Gastroesophageal sphincter (tissue), 4 donors: Measurements from ENCODE around the gene EBLN2. TPM values are rescaled to one million over a fixed set of nuclear protein-coding genes. Genes with fewer than 3 reads are reported as not detected.

Experiments used
- ATAC-seq: fragments of 150-250 bp; one replicate; pipeline ENCODE4 v1.9.1; 2016; ENCODE audit warnings: mild to moderate bottlenecking, moderate library complexity
- H3K27ac ChIP-seq, 4 donors: fragments of 200-600 bp; sonication (generic) in 3 of 4; 1 replicate in 3 of 4; 2 replicates in 1 of 4; pipeline ENCODE4 v1.5.1; 2016 to 2019
- H3K27me3 ChIP-seq: fragments of 200-600 bp; sonication (generic); one replicate; pipeline ENCODE4 v1.5.1; 2019
- H3K36me3 ChIP-seq, 2 donors: fragments of 200-600 bp; sonication (generic); one replicate each; pipeline ENCODE4 v1.5.1; 2019; ENCODE audit warnings: control low read depth in 1 of 2
- H3K4me1 ChIP-seq, 3 donors: fragments of 200-600 bp; sonication (generic); 1 replicate in 2 of 3; 2 replicates in 1 of 3; pipeline ENCODE4 v1.5.1; 2016 to 2019; ENCODE audit warnings: control low read depth in 2 of 3
- H3K4me3 ChIP-seq, 2 donors: fragments of 200-600 bp; sonication (generic); one replicate each; pipeline ENCODE4 v1.5.1; 2019; ENCODE audit warnings: mild to moderate bottlenecking in 1 of 2, moderate library complexity in 1 of 2
- H3K9me3 ChIP-seq, 3 donors: fragments of 200-600 bp; sonication (generic); one replicate each; pipeline ENCODE4 v1.5.1; 2017 to 2019; ENCODE audit warnings: control low read depth in 2 of 3
- CTCF ChIP-seq, 4 experiments: fragments of 200-600 bp in 2 of 4; fragments of 450-650 bp in 2 of 4; sonication (generic) in 1 of 4; IDR thresholded peaks; one replicate each; pipeline ENCODE4 v1.5.1; 2017 to 2019; ENCODE audit warnings: antibody characterized with exemption in 4 of 4, mild to moderate bottlenecking in 2 of 4, moderate library complexity in 2 of 4
- EP300 ChIP-seq: sonication (generic); formaldehyde crosslinking; IDR thresholded peaks from one replicate; pipeline ENCODE4 v1.6.1; 2017; ENCODE audit warnings: antibody characterized with exemption, mild to moderate bottlenecking
- POLR2A ChIP-seq, 2 donors: fragments of 450-650 bp; IDR thresholded peaks; one replicate each; pipeline ENCODE4 v1.6.1; 2017; ENCODE audit warnings: antibody characterized with exemption in 2 of 2, mild to moderate bottlenecking in 2 of 2, moderate library complexity in 1 of 2
- POLR2AphosphoS5 ChIP-seq: sonication (generic); formaldehyde crosslinking; IDR thresholded peaks from one replicate; pipeline ENCODE4 v1.6.1; 2017; ENCODE audit warnings: antibody characterized with exemption
- WGBS, 2 donors: methylation state at CpG; one replicate each; pipeline ENCODE4 v1.1.5; 2018; ENCODE audit warnings: low coverage in 1 of 2; 5-methylcytosine and 5-hydroxymethylcytosine counted together
- total RNA-seq, 4 donors: library from RNA; depleted of rRNA; stranded (reverse); fragments of >200 nt; gene quantifications; one replicate each; pipeline ENCODE4 v1.1.0, GENCODE V29; 2016

The EBLN2 gene
- total RNA-seq, 4 donors from 2014 or later: 2.3 to 8.9 (median 5.0) TPM; not detected in 1

- peaks cover 0 to 68% (median 14%) of the 10 kb centered on the region in 3 donors for H3K4me1 ChIP-seq
- no peak for ATAC-seq
- 85 to 100% methylated on average over 3 to 6 of the region's 6 CpGs for WGBS, 2 donors
Observed at GRCh38 chr3:73045391-73045790, 16.1 kb upstream of the EBLN2 start.

GRCh38 chr3:73046195-73046594 is 15.3 kb upstream of the EBLN2 start:
- 59 to 63% methylated on average over 1 to 2 of the region's 2 CpGs for WGBS, 2 donors
- Histone ChIP-seq H3K4me3 (no peak overlapping the region), H3K4me1 (peaks cover 0 to 60% (median 13%) of the 10 kb centered on the region in 3 donors), H3K36me3 (peaks cover 0 to 15% of the 10 kb centered on the region in 2 donors), H3K9me3 (no peaks in the 10 kb centered on the region), H3K27ac (no peak overlapping the region), H3K27me3 (no peaks in the 10 kb centered on the region)
- no peak for ATAC-seq
- TF ChIP-seq POLR2A (IDR thresholded peaks at IDR 0.05) (no peak), POLR2AphosphoS5 (no peak), CTCF (IDR thresholded peaks at IDR 0.05) (no peak), EP300 (no peak)

More at GRCh38 chr3:73045391-73045790, 16.1 kb upstream of the EBLN2 start:
- H3K9me3 ChIP-seq: no peaks in the 10 kb centered on the region
- H3K36me3 ChIP-seq: peaks cover 0 to 15% of the 10 kb centered on the region in 2 donors
- H3K27ac ChIP-seq: no peak overlapping the region
- TF ChIP-seq POLR2A (IDR thresholded peaks at IDR 0.05) (no peak), CTCF (IDR thresholded peaks at IDR 0.05) (no peak), EP300 (no peak), POLR2AphosphoS5 (no peak)
- no peaks in the 10 kb centered on the region for H3K27me3 ChIP-seq
- H3K4me3 ChIP-seq: no peak overlapping the region

- Histone ChIP-seq H3K9me3 (no peaks in the 10 kb centered on the region), H3K36me3 (peaks cover 0 to 15% of the 10 kb centered on the region in 2 donors), H3K4me1 (peaks cover 0 to 37% (median 7%) of the 10 kb centered on the region in 3 donors), H3K4me3 (no peak overlapping the region), H3K27ac (no peak overlapping the region), H3K27me3 (no peaks in the 10 kb centered on the region)
- TF ChIP-seq CTCF (IDR thresholded peaks at IDR 0.05) (no peak), POLR2A (IDR thresholded peaks at IDR 0.05) (no peak), POLR2AphosphoS5 (no peak), EP300 (no peak)
- 75 to 84% methylated on average over 3 to 10 of the region's 10 CpGs for WGBS, 2 donors
- no peak for ATAC-seq
Observed at GRCh38 chr3:73049319-73049718, 12.1 kb upstream of the EBLN2 start.

GRCh38 chr3:73052857-73053256 is 8.6 kb upstream of the EBLN2 start:
- no peak overlapping the region for H3K27ac ChIP-seq
- 40 to 72% methylated on average over 2 of the region's 2 CpGs for WGBS, 2 donors
- no peak overlapping the region for H3K4me3 ChIP-seq
- H3K27me3 ChIP-seq: no peaks in the 10 kb centered on the region
- TF ChIP-seq EP300: no peak
- TF ChIP-seq CTCF (IDR thresholded peaks at IDR 0.05): no peak
- no peaks in the 10 kb centered on the region for H3K9me3 ChIP-seq
- no peak for ATAC-seq
- H3K4me1 ChIP-seq: peaks cover 3 to 42% (median 7%) of the 10 kb centered on the region in 3 donors
- H3K36me3 ChIP-seq: peaks cover 0 to 13% of the 10 kb centered on the region in 2 donors

GRCh38 chr3:73055583-73055982 is 5.9 kb upstream of the EBLN2 start:
- Histone ChIP-seq H3K4me3 (no peak overlapping the region), H3K9me3 (no peaks in the 10 kb centered on the region), H3K27me3 (no peaks in the 10 kb centered on the region), H3K4me1 (peaks cover 3 to 46% (median 7%) of the 10 kb centered on the region in 3 donors), H3K27ac (no peak overlapping the region), H3K36me3 (no peaks in the 10 kb centered on the region)
- 44 to 45% methylated on average over 7 to 8 of the region's 8 CpGs for WGBS, 2 donors
- TF ChIP-seq POLR2A (IDR thresholded peaks at IDR 0.05) (no peak), CTCF (IDR thresholded peaks at IDR 0.05) (no peak), EP300 (no peak), POLR2AphosphoS5 (no peak)
- no peak for ATAC-seq
